GM20000 (cell line): ENCODE results near the gene FMOD.

Experiments
- DNase-seq: peaks from one replicate; pipeline ENCODE4 v3.0.0; 2012; ENCODE audit warnings: low spot score
- CTCF ChIP-seq: IDR thresholded peaks from 2 replicates; pipeline ENCODE4 v1.5.1; 2012; ENCODE audit warnings: mild to moderate bottlenecking, control low read depth; ENCODE audit errors: extremely low read depth, missing control alignments

Gene FMOD

GRCh38 chr1:203360547-203361185 is 9.7 kb upstream of the FMOD start:
- DNase-seq: no peak
- no peak for TF ChIP-seq CTCF

- no peak for DNase-seq
- no peak for TF ChIP-seq CTCF
Observed at GRCh38 chr1:203359010-203359571, 8.2 kb upstream of the FMOD start.

- TF ChIP-seq CTCF: no peak
- DNase-seq: no peak
Observed at GRCh38 chr1:203354246-203354645, 3.3 kb upstream of the FMOD start.

GRCh38 chr1:203353486-203353885 is 2.6 kb upstream of the FMOD start:
- DNase-seq: no peak
- no peak for TF ChIP-seq CTCF

GRCh38 chr1:203349773-203350524 is 973 bp downstream of the FMOD start:
- no peak for TF ChIP-seq CTCF
- no peak for DNase-seq

GRCh38 chr1:203349166-203349565 is 1.8 kb downstream of the FMOD start:
- no peak for TF ChIP-seq CTCF
- no peak for DNase-seq

GRCh38 chr1:203346769-203347102 is 4.2 kb downstream of the FMOD start:
- no peak for DNase-seq
- TF ChIP-seq CTCF: no peak
